Measurements from ENCODE around the gene GPD1L.
"Not testable (repeated sequence)": the region's sequence is repeated elsewhere in the genome, so short reads cannot be mapped to it uniquely, and the experiment has no call there.

GPD1L gene

DNA sequence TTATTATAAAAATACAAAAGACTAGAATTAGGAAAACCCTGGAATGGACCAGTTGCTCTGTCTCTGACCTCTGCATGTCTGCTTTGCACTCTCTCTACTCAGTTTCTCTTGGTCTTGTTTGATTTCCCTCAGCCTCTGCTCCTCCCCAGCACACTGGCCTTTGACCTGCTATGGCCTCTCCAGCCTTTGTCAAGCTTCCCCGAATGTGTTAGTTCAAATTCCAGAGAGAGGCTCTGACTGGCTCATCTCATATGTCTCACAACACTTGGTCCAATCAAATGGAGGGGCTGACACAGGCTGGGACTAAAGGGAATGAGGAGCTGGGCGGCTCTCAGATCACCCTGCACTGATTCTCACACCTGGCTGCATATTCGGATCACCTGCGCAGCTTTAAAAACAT, 79.7 kb downstream of the GPD1L start:
- DNase-seq, result no peak

DNA sequence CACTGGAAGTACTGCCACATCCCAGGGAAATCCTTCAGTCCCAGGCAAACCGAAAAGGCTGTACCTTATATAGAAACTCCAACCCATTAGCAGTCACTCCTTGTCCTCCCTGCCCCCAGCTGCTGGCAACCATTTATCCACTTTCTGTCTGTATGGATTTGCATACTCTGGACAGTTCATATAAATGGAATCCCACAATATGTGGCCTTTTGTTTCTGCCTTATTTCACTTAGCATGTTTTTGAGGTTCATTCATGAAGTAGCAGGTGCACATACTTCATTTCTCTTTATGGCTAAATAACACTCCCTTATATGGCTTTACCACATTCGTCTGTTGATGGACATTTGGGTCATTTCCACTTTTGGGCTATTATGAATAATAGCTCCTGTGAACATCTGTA, 80.5 kb downstream of the GPD1L start:
- no peak for DNase-seq

DNA sequence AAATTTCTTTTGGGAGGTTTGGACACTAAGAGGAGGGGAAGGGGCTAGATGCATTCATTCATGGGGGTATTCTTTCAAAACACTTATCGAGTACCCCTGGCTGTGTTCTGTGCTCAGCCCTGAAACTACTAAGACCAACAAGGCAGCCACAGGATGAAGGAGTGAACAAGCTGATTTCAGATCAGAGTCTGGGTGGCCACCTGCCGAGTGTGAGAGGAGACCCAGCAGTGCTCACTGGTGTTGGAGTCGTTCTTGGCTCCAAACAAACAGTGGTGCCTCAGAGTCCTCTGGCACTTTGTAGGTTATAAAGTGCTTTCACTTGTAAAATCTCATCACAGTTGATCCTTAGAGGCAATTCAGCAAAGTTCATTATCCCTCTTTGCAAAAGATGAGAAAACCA, 83.3 kb downstream of the GPD1L start:
- no peak for DNase-seq

DNA sequence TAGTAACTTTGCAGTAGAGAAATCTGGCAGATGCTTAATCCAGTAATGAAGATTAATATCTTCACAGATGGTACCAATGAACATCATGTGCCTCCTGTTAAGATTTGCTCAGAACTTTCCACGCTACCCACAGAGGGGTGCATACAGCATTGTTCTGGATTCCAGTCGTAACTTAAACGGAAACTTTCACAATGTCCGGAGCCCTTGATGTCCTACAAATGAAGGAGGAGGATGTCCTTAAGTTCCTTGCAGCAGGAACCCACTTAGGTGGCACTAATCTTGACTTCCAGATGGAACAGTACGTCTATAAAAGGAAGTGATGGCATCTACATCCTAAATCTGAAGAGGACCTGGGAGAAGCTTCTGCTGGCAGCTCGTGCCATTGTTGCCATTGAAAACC, 84.1 kb downstream of the GPD1L start:
- not testable (repeated sequence) for DNase-seq

DNA sequence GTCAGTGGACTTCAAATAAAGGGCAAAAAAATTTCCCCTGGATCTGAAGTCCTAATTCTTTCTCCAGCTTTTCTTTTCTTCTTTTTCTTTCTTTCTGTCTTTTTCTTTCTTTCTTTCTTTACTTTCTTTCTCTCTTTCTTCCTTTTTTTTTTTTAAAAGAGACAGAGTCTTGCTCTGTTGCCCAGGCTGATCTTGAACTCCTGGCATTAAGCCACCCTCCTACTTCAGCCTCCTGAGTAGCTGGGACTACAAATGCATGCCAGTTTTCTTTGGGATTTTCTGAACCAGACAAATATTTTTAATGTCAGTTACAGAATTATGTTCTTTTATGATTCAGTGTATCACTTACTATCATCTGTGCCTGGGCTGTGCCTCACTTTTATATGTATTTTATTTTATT, 86.7 kb downstream of the GPD1L start:
- no peak for DNase-seq

DNA sequence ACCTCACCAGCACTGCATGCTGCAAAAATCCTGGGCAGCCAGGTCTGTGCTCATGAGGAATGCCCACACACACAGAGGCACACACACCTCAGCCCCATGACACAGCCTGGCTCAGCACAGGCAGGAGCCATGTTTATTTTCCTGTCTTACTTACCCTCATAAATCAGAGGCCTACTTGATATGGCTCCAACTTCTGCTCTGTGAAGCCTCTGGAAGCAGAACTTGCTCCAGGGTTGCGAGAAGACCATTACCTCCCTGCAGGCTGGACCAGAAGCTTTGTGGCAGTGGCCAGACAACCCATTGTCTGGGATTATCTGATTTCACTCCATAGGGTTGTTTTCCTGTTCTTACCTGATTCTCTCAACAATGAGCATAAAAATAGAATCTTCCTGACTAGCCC, 88.2 kb downstream of the GPD1L start:
- DNase-seq, result no peak

DNA sequence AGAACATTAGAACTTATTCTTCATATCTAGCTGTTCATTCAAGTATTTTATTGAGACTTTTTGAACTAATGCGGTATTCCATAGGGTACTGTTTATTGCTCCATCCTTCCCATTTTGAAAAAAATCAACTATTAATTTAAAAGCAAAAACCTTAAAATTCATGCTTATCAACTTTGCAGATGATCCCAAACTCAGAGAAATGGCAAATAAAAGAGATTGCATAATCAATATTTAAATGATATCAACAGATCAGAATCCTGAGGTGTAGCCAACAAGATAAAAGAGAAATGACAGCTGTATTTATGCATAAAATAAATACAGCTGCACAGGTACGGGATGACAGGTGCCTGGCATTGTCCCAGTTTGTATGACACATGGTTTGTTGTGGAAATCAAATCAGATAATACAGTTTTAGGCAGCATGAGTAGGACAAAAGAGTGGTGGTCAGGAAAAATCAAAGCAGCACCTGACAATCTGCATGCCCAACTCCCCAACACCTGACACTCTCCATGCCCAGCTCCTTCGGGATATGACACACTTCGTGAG, 89.6 kb downstream of the GPD1L start:
- no peak for DNase-seq

DNA sequence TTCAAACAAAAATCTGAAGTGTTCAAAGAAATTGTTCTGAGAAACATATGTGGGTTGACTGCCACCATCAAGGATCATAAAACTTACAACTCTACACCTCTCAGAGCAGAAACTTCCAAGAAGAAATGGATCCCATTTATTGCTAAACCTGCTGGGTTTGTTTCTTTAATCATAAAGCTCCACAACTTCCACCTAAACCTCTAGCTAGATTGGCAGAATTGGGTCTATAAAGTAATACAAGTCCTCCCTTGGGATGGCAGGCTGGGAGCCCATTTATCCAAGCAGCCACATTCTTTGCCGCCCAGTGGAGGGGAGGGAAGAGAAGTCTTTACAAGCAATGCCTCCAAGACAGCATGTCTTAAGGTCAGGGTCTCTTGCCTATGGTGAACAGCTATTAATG, 91.6 kb downstream of the GPD1L start:
- DNase-seq, result no peak

DNA sequence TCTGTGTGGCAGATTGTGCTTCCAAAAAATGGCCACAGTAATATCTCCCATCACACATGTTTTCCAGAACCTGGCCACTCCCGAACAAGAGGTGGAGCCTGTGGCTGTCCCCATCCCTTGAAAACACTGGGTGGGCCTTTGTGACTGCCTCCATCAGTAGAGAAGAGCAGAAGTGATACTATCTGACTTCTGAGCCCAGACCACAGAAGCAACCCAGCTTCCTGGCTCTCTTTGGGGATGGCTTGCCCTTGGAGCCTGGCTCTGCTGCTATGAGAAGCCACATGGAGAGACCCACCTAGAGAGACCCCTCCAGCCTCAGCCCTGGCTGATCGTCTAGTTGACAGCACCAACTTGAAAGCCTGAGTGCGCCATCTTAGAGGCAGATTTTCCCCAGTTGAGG, 92.3 kb downstream of the GPD1L start:
- DNase-seq, result no peak

DNA sequence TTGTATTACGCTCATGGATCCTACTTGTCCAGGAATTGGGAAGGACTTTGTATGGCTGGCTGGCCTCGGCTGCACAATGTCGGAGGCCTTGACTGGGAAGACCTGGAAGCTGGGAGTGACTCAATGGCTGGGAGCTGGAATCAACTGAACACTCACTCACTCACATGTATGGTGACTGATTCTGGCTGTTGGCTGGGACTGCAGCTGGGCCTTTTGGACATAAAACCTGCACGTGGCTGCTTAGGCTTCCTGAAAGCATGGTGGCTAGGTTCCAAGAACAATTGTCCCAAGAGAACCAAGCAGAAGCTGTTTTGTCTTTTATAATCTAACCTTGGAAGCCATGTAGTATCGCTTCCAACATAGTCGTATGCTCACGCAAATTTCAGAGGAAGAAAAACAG, 94.1 kb downstream of the GPD1L start:
- DNase-seq, result no peak

DNA sequence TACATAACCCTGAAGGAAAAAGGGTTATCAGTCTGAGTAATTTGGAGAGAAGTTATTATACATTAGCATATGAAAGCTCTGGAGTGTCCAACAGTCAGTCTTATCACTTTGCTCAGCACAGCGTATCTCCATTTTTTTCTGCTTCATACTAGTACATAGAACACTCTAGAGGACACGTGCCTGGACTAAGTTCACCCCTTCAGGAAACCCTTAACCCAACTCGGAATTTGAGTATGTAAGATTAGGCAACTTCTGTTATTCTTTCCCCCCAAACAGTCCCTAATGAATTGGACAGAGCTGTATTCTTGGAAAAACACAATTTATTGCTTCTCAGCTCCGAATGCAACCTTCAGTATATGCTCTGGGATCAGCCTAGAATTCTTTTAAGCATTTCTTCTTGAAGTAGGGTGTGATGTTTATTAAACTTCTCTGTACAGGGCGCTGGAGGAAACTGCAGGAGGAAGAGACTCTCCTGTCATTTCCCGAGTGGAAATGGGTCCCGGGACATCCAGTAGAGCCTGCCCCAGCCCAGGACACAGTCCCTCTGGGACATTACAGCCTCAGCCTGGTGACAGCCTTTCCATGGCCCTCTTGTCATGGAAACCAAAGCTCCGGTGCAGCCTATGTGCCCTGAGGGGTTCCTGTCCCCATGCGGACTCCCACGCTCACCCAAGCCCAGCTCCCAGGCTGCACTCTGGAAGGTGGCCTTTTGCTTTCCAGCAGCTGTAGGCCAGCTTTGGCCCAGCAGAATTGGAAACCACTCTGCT, 94.8 kb downstream of the GPD1L start:
- no peak for DNase-seq

DNA sequence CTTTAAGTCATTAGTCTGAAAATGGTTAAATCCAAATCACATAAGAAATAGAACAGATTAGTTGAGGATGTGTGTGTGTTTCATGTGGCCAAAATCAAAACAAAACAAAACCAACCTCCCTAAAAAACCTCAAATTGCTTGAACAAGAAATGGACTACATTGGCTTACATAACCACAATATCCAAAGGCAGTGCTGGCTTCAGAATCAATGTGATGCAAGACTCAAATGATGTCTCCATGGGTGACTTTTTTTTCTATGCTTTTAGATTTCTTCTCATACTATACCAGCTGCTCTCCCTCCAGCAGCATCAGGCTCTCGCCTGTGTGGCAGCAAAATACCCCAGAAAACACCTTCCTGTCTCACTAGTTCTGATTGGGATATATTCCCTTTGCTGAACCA, 96.1 kb downstream of the GPD1L start:
- no peak for DNase-seq

DNA sequence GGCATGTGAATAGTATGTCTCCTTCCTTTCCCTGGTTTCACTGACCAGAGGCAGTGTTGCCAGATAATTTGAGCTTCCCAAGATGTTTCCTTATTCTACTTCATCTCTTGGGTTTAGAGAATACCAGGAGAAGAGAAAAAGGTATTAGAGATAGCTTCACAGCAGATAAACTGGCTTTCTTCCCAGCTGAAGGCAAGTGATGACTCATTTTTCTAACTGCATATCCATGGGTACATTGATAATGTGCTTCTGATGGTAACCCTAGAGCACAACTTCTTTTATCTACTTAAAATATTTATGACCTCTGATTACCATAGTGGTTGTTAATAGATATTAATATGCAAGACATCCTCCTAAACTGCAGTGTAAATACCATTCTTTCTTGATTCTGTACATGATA, 97.4 kb downstream of the GPD1L start:
- DNase-seq, result no peak

DNA sequence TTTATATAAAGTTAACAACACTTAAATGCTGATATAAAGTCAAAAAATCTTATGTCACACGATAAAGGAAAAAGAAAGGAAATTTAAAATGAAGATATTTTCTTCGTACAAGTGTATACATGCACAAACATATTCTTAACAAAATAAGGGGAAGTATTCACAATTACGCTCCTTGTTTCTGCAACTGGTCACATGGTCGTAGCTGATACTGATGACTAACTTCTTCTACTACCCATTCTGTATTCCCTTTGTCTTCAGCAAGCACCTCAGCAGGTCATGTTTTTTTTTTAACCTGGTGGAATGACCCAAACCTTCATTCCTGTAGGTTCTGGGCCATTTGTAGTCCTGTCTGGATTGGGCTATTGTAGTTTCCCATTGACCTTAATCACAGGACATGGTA, 102.0 kb downstream of the GPD1L start:
- no peak for DNase-seq

DNA sequence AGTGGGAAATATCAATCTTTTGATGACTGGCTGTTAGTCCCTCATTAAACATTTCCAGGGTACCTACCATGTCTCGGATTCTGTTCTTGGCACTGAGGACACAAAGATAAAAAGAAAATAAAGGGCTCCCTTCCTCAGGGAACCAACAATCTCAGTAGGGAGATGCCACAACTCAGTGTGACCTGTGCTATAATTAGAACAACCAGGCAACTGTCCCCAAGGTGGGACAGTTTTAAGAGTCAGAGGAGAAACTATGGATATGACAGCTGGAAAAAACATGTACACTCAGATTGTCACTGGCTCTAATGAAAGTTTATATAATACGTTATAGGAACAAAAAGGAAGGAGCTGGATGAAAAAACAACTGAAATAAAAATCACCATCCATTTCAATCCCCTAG, 108.8 kb downstream of the GPD1L start:
- DNase-seq, result no peak

DNA sequence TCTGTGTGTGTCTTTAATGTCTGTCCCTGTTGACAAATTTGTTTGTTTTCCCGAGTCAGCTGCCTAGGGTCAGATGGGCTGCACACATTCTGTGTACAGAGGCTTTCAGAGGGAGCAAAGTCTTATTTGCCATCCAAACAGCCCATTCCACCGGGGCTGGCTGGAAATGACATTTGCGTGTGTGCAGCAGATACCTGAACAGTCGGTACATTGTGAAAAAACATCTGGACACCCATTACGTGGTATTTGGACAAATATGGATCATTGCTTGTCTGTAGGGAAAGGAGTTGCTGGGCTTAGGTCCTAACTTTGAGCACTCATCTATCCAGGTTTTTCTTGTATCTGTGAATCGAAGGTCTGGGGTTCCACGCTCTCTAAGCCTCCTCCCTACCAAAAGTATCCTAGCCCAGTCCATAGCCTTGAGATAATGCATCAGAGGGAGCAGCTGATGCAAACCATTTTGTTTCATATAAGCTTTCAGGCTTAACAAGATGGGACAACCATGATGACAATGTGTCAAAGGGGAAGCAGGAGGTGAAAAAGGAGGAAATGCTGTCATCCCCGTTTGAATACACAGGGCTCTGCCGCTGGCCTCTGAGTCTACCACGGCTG, 109.9 kb downstream of the GPD1L start:
- no peak for DNase-seq

DNA sequence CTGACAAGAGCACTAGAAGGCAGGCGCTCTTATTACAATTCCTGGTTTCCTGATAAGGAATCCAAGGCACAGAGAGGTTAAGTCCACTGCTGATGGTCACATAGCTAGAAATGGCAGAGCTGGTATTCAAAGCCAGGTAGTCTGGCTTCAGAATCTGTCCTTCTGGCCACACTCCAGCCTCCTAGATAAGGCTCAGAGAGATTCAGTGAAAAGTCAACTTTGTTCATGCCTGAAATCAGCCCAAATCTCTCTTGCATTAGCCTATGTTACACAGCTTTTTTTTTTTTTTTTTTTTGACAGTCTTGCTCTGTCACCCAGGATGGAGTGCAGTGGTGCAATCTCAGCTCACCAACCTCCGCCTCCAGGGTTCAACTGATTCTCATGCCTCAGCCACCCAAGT, 110.9 kb downstream of the GPD1L start:
- DNase-seq, result no peak
